Activated T-helper 9 cell treated with anti-CD3 and anti-CD28 coated beads, Interleukin-2, amount 50 U/mL, for 16 hours (primary cell): ENCODE data around the gene SMPX.

Source experiments
- DNase-seq: peaks from one replicate; pipeline ENCODE4 v3.0.0-alpha.2; 2020; ENCODE audit warnings: low read depth

Gene SMPX

DNA sequence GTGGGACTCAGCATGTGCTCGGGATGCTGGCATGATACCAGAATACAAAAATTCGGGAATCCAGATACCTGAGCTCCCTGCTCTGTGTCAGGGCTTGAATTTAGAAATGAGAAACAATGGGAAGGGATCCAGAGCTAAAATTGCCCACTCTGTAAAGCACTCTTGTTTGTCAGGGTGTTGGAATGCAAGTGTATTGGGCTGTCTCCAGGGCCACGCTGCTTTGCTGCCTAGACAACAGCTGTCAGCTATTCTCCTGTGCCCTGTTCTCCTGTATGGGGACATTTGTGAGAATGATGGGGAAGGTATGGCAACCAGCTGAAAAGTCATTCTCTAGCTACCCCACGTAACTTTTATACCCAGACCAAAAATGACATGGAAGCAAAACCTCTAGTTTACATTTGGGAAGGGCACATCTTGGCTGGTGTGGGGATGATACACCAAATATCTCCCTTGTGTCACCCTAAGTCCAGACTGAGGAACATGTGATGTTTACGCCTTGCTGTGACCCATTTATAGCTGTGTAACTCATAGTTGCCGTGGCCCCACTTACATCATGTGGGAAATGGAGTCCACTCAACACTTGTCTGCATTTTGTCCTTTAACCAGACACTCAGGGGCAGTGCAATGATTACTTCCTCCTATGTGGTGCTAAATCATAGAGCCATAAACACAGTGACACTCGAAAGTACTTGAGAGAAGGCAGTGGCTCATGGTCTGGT is 46.6 kb downstream of the SMPX start:
- DNase-seq: no peak

GRCh38 chrX:21708116-21708515 is 49.8 kb downstream of the SMPX start:
- no peak for DNase-seq

GRCh38 chrX:21705225-21705624 is 52.7 kb downstream of the SMPX start:
- no peak for DNase-seq

- no peak for DNase-seq
These were observed 55.2 kb downstream of the SMPX start for GRCh38 chrX:21702725-21703124.

- DNase-seq: no peak
These were observed 56.9 kb downstream of the SMPX start for GRCh38 chrX:21700967-21701366.

- DNase-seq: no peak
These were observed 57.6 kb downstream of the SMPX start for GRCh38 chrX:21700275-21700674.

- no peak for DNase-seq
These were observed 58.8 kb downstream of the SMPX start for GRCh38 chrX:21699136-21699535.

GRCh38 chrX:21698272-21698671 is 59.6 kb downstream of the SMPX start:
- no peak for DNase-seq

- no peak for DNase-seq
These were observed 66.4 kb downstream of the SMPX start for GRCh38 chrX:21691512-21692018.

GRCh38 chrX:21683941-21684340 is 74.0 kb downstream of the SMPX start:
- DNase-seq: no peak

GRCh38 chrX:21678048-21678612 is 79.8 kb downstream of the SMPX start:
- no peak for DNase-seq

DNA sequence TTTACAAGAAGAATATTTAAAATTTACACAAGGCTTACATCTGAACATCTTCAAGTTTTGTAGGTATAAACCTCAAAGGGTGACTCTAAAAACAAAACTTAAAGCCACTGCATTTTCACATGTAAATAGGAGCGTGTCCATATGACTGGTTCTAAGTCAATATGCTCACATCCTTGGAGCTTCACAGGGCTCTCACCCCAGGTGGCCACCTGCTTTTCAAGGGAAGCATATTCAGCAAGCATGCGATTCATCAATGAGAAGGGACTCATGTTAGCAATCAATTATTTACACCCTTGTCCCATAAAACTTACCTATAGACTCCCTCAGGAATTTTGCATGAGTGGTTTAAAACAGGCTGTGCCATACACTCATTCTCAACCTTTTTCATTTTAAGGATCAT is 82.0 kb downstream of the SMPX start:
- no peak for DNase-seq

DNA sequence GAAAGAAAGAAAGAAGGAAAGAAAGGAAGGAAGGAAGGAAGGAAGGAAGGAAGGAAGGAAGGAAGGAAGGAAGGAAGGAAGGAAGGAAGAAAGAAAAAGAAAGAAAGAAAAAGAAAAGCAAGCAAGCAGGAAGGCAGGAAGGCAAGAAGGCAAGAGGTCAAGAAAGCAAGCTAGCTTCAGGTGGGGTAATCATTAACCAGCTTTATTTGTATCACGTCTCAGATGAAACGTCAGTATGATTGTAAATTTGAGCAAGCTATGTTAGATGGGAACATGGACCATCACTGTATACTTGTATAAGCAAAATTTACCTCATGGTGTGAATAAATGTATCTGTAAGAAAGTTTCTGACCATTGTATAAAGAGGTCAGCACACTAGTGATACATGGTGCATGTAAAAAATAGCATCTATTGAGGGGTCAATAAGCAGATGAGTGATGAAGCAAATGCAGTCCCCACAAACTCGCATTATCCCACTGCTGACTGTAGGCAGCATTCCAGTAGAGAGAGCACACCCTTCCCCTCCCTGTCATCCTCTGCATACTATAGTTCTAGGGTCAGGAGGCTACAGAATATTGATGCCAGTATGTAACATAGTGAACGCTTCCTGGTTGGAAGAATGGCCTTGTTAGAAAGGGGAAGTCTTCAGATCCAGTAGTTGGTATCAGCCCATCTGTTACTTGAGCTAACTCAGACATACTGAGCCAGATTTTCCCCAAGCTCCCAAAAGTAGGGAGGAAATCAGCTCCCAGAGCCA is 83.3 kb downstream of the SMPX start:
- DNase-seq: no peak

DNA sequence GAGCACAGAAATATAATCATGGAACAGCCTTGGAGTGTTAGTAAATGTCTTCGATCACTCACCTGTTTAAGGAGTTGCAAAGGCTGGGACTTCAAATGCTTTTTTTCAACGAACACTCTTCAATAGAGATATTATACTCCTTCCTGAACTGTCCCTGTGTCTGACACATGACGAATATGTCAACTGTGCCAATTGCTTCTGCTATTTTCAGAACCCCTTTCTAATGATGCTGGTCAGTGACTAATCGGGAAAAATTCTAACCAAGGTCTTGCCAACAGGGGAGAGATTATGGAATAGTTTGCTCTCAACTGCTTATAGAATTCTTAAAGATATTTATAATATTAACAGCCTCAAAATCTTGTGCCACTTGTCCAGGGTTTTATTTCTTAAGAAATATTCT is 91.2 kb downstream of the SMPX start:
- DNase-seq: no peak

DNA sequence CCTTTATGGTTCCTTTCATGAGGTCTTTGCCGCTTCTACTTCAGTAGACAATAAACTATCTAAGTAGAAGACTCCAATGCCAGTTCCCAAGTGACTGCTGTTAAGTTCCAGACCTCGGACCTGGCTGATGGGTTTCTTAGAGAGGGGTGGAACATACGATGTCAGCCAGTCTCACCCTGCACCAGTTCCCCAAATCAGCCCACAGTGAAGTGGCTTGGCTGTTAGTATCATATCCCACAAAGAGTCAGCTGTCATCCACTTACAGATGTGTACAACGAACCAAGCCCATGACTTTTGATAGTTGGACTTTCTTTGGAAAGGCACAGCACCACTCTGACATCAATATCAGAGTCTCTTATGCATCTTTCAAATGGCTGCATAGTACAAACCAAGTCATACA is 91.7 kb downstream of the SMPX start:
- no peak for DNase-seq

- no peak for DNase-seq
These were observed 95.2 kb downstream of the SMPX start for GRCh38 chrX:21662761-21663160.

- DNase-seq: no peak
These were observed 96.6 kb downstream of the SMPX start for GRCh38 chrX:21661316-21661715.

- no peak for DNase-seq
These were observed 97.8 kb downstream of the SMPX start for GRCh38 chrX:21660156-21660555.

GRCh38 chrX:21659320-21659719 is 98.6 kb downstream of the SMPX start:
- no peak for DNase-seq

GRCh38 chrX:21658746-21659145 is 99.2 kb downstream of the SMPX start:
- no peak for DNase-seq

- DNase-seq: no peak
These were observed 99.7 kb downstream of the SMPX start, which contains the start of gene KLHL34 for GRCh38 chrX:21658152-21658737. Gene KLHL34 (minus strand): TSS chrX:21658330. CDS start chrX:21657788, 542 bp downstream.

DNA sequence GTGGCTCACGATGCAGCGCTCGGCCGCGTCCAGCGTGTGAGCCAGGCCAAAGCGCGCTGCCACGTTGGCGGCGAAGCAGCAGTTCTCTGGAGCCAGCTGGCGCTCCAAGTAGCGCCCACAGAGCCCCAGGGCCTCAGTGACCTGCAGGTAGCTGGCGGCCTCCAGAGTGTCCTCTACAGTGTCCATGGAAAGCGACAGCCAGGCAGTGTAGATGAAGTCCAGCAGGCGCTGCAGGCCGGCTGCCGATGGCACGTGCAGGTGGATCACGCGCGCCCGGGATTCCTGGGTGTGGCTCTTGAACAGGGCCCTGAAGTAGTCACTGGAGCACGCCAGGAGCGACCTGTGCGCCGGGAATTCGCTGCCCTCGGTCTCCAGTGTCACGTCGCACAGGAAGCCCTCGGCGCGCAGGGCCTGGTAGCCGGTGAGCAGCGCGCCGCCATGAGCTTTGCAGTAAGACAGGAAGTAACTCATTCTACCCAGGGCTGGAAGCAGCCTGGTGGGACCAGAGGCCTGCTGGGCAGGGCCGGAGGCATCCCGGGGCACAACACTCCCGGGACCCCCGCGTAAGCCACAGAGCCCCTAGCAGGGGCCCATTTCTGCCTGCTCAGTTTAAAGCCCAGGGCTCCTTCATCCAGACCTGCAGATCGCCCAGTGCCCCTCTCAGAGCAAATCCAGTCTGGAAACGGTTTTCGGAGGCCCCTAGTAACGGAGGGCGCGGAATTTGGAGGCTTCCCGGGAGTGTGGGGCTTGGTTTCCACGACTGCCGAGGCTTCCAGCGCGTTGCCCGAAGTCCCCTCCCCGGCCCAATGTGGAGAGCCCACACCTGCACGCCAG is 100.4 kb downstream of the SMPX start:
- no peak for DNase-seq
